Peyer's patch (tissue), 4 donors: ENCODE measurements around the gene FLVCR2.

Experiments
- POLR2A ChIP-seq, 2 donors: fragments of 450-650 bp; IDR thresholded peaks; one replicate each; pipeline ENCODE4 v1.5.1; 2017; ENCODE audit warnings: antibody characterized with exemption in 2 of 2, mild to moderate bottlenecking in 2 of 2, moderate library complexity in 2 of 2
- TF ChIP-seq, protein P1 (sequence below), 6 experiments: fragments of 450-650 bp in 4 of 6; fragments of 200-600 bp in 2 of 6; sonication (generic) in 1 of 6; IDR thresholded peaks; one replicate each; pipeline ENCODE4 v1.5.1; 2017 to 2019; ENCODE audit warnings: antibody characterized with exemption in 6 of 6, mild to moderate bottlenecking in 3 of 6, moderate library complexity in 1 of 6

DNA sequence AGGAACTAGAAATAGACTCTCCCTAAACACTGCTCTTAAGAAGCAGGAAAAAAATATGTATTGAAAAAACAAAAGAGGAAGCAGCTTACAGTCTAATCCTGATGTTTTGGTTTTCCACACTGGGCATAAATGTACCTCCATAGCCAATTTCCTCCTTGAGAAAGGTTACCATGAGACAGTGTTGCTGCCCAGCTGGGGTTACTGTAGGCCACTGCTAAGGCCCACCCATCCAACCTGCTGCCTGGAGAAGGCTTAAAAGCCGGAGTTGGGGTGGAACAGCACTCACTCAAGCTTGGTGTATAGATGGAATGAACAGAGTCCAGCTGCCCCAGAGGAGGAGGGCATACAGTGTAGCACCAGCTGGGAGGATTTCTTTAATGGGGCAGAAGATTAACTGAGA, 41.1 kb downstream of the FLVCR2 start:
- TF ChIP-seq, protein P1, sequence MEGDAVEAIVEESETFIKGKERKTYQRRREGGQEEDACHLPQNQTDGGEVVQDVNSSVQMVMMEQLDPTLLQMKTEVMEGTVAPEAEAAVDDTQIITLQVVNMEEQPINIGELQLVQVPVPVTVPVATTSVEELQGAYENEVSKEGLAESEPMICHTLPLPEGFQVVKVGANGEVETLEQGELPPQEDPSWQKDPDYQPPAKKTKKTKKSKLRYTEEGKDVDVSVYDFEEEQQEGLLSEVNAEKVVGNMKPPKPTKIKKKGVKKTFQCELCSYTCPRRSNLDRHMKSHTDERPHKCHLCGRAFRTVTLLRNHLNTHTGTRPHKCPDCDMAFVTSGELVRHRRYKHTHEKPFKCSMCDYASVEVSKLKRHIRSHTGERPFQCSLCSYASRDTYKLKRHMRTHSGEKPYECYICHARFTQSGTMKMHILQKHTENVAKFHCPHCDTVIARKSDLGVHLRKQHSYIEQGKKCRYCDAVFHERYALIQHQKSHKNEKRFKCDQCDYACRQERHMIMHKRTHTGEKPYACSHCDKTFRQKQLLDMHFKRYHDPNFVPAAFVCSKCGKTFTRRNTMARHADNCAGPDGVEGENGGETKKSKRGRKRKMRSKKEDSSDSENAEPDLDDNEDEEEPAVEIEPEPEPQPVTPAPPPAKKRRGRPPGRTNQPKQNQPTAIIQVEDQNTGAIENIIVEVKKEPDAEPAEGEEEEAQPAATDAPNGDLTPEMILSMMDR (IDR thresholded peaks at IDR 0.05): no peak
- TF ChIP-seq POLR2A (IDR thresholded peaks at IDR 0.05): no peak
